HEK293 (cell line): ENCODE measurements around the gene TEAD2.

ENCODE experiments used
- CTCF ChIA-PET: fragments of 350-600 bp; formaldehyde crosslinking; extraction: SDS; loops from one replicate; lab custom pipeline; 2021; ENCODE audit warnings: antibody characterized with exemption; lab: Yijun Ruan, JAX
- POLR2A ChIA-PET: fragments of 300-600 bp; formaldehyde crosslinking; extraction: SDS; loops from one replicate; lab custom pipeline; 2020; ENCODE audit warnings: antibody characterized with exemption, inconsistent platforms; lab: Yijun Ruan, JAX
- H3K27ac ChIP-seq: fragments of 200-500 bp; sonication (Bioruptor generic); 2 replicates; pipeline ENCODE4 v1.5.1; 2014; ENCODE audit warnings: low read depth, low read length, control low read depth, inconsistent platforms; ENCODE audit errors: extremely low read depth
- H3K36me3 ChIP-seq, 2 experiments: fragments of 200-500 bp in 1 of 2; sonication (Bioruptor generic) in 1 of 2; 1 replicate in 1 of 2; 2 replicates in 1 of 2; pipeline ENCODE4 v1.5.1; 2014 to 2017; ENCODE audit warnings: inconsistent platforms in 2 of 2, low read length in 2 of 2; ENCODE audit not compliant: control insufficient read depth in 2 of 2, insufficient read depth in 1 of 2
- H3K4me1 ChIP-seq: fragments of 200-500 bp; sonication (Bioruptor generic); 2 replicates; pipeline ENCODE4 v1.5.1; 2014; ENCODE audit warnings: mild to moderate bottlenecking, low read length, inconsistent platforms; ENCODE audit not compliant: control insufficient read depth, insufficient read depth
- H3K4me3 ChIP-seq: 2 replicates; pipeline ENCODE4 v1.5.1; 2011; ENCODE audit warnings: low read depth, mild to moderate bottlenecking, control low read depth, low read length, moderate library complexity
- H3K9me3 ChIP-seq: fragments of 200-500 bp; sonication (Bioruptor generic); 2 replicates; pipeline ENCODE4 v1.5.1; 2014; ENCODE audit warnings: low read depth, low read length, inconsistent platforms; ENCODE audit not compliant: control insufficient read depth, insufficient read depth
- CTCF ChIP-seq: fragments of 450-650 bp; formaldehyde crosslinking; IDR thresholded peaks from 2 replicates; pipeline ENCODE4 v1.5.1; 2016; ENCODE audit warnings: missing biosample characterization, missing genetic modification characterization
- HOXC10 ChIP-seq: sonication (generic); formaldehyde crosslinking; IDR thresholded peaks from 2 replicates; pipeline ENCODE4 v1.8.1; 2023; ENCODE audit warnings: mild to moderate bottlenecking, missing genetic modification reagents
- SP2 ChIP-seq: fragments of 450-650 bp; formaldehyde crosslinking; IDR thresholded peaks from 2 replicates; pipeline ENCODE4 v1.5.1; 2016; ENCODE audit warnings: missing biosample characterization, missing genetic modification characterization
- WT1 ChIP-seq: fragments of 450-650 bp; formaldehyde crosslinking; IDR thresholded peaks from 2 replicates; pipeline ENCODE4 v1.5.1; 2016; ENCODE audit warnings: missing biosample characterization, missing genetic modification characterization
- ZBTB17 ChIP-seq: fragments of 450-650 bp; formaldehyde crosslinking; IDR thresholded peaks from 2 replicates; pipeline ENCODE4 v1.5.1; 2016; ENCODE audit warnings: missing biosample characterization, missing genetic modification characterization
- ZBTB20 ChIP-seq: fragments of 450-650 bp; formaldehyde crosslinking; IDR thresholded peaks from 2 replicates; pipeline ENCODE4 v1.5.1; 2016; ENCODE audit warnings: missing biosample characterization, missing genetic modification characterization
- ZNF341 ChIP-seq: fragments of 450-650 bp; formaldehyde crosslinking; IDR thresholded peaks from 2 replicates; pipeline ENCODE4; 2016; ENCODE audit warnings: low read depth, missing biosample characterization, missing genetic modification characterization
- ZNF366 ChIP-seq: fragments of 450-650 bp; formaldehyde crosslinking; conservative IDR thresholded peaks from 2 replicates; pipeline ENCODE4 v1.5.1; 2016; ENCODE audit warnings: missing biosample characterization, missing genetic modification characterization
- ZNF416 ChIP-seq: fragments of 450-650 bp; formaldehyde crosslinking; IDR thresholded peaks from 2 replicates; pipeline ENCODE4 v1.5.1; 2016; ENCODE audit warnings: missing biosample characterization, missing genetic modification characterization
- ZNF560 ChIP-seq: fragments of 450-650 bp; formaldehyde crosslinking; IDR thresholded peaks from 2 replicates; pipeline ENCODE4 v1.5.1; 2017; ENCODE audit warnings: missing biosample characterization, missing genetic modification characterization, borderline replicate concordance
- ZNF600 ChIP-seq: fragments of 450-650 bp; formaldehyde crosslinking; IDR thresholded peaks from 2 replicates; pipeline ENCODE4 v1.5.1; 2016; ENCODE audit warnings: missing biosample characterization, missing genetic modification characterization
- TF ChIP-seq, protein P1 (sequence below): fragments of 450-650 bp; formaldehyde crosslinking; conservative IDR thresholded peaks from 2 replicates; pipeline ENCODE4 v1.5.1; 2016; ENCODE audit warnings: low read depth, missing biosample characterization, missing genetic modification characterization

Gene TEAD2

DNA sequence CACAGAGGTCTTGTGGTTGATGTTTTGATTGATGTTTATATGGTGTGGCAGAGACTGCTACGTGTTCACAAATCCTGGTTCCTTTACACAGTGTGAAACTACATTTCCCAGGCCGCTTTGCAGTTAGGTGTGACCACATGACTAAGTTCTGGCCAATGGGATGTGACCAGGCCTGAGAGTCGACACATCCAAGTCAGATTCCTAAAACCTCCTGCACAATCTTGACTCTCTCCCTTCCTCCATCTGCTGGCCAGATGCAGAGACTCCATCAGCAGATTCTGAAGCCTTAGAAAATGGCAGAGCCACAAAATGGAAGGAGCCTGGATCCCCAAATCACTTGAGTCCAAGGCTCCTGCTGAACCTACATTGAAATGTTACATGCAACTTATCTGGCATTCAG is 14.4 kb downstream of the TEAD2 start:
- H3K4me3 ChIP-seq = no peak overlapping the region
- H3K4me1 ChIP-seq = no peaks in the 10 kb centered on the region
- no peak overlapping the region for H3K27ac ChIP-seq
- POLR2A ChIA-PET = interaction anchor here (1.5 kb wide), 1 partner anchor 14 kb away, joined by 4 read pairs; the partner anchor contains the start of gene TEAD2
- TF ChIP-seq CTCF (tag by site-specific recombination) = 0 out of 2 replicates have a peak, but pooled peaks have one; percentile 8
- TF ChIP-seq ZBTB17 = peak; percentile 82
- TF ChIP-seq ZNF341 (tag by site-specific recombination) = no peak
- H3K9me3 ChIP-seq = no peaks in the 10 kb centered on the region
- peaks cover 51 to 77% of the 10 kb centered on the region in 2 experiments for H3K36me3 ChIP-seq
- CTCF ChIA-PET = interaction anchor here (0.8 to 2.0 kb wide), 4 partner anchors 16 to 212 kb away, joined by 3 to 11 read pairs (median 4); no protein-coding TSS in a partner anchor

- no peaks in the 10 kb centered on the region for H3K9me3 ChIP-seq
- H3K4me1 ChIP-seq = no peaks in the 10 kb centered on the region
- H3K4me3 ChIP-seq = no peak overlapping the region
- H3K27ac ChIP-seq = no peak overlapping the region
- POLR2A ChIA-PET = no interaction called here
- CTCF ChIA-PET = interaction anchor here (0.6 to 2.0 kb wide), 3 partner anchors 16 to 50 kb away, joined by 3 to 11 read pairs (median 3); no protein-coding TSS in a partner anchor
- TF ChIP-seq ZNF560 (tag by site-specific recombination) (no peak), ZBTB20 (tag by site-specific recombination) (no peak), ZNF416 (no peak), HOXC10 (no peak)
- TF ChIP-seq, protein P1, sequence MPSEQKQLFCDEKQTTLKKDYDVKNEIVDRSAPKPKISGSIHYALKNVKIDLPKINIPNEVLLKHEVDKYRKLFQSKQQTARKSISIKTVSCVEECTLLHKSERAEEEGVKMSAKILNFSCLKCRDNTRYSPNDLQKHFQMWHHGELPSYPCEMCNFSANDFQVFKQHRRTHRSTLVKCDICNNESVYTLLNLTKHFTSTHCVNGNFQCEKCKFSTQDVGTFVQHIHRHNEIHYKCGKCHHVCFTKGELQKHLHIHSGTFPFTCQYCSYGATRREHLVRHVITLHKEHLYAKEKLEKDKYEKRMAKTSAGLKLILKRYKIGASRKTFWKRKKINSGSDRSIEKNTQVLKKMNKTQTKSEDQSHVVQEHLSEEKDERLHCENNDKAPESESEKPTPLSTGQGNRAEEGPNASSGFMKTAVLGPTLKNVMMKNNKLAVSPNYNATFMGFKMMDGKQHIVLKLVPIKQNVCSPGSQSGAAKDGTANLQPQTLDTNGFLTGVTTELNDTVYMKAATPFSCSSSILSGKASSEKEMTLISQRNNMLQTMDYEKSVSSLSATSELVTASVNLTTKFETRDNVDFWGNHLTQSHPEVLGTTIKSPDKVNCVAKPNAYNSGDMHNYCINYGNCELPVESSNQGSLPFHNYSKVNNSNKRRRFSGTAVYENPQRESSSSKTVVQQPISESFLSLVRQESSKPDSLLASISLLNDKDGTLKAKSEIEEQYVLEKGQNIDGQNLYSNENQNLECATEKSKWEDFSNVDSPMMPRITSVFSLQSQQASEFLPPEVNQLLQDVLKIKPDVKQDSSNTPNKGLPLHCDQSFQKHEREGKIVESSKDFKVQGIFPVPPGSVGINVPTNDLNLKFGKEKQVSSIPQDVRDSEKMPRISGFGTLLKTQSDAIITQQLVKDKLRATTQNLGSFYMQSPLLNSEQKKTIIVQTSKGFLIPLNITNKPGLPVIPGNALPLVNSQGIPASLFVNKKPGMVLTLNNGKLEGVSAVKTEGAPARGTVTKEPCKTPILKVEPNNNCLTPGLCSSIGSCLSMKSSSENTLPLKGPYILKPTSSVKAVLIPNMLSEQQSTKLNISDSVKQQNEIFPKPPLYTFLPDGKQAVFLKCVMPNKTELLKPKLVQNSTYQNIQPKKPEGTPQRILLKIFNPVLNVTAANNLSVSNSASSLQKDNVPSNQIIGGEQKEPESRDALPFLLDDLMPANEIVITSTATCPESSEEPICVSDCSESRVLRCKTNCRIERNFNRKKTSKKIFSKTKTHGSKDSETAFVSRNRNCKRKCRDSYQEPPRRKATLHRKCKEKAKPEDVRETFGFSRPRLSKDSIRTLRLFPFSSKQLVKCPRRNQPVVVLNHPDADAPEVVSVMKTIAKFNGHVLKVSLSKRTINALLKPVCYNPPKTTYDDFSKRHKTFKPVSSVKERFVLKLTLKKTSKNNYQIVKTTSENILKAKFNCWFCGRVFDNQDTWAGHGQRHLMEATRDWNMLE (tag by site-specific recombination) = no peak
- TF ChIP-seq, all 188 proteins: peak for 0
- H3K36me3 ChIP-seq = peaks cover 48 to 82% of the 10 kb centered on the region in 2 experiments
Observed at GRCh38 chr19:49347191-49347590, 15.0 kb downstream of the TEAD2 start.

- Histone ChIP-seq H3K27ac (no peak overlapping the region), H3K9me3 (no peaks in the 10 kb centered on the region), H3K4me1 (peaks cover 7% of the 10 kb centered on the region; the same call in 1 of the 2 replicates), H3K36me3 (peaks cover 29 to 79% of the 10 kb centered on the region in 2 experiments), H3K4me3 (no peak overlapping the region)
- ChIA-PET CTCF (interaction anchor here (0.9 to 1.2 kb wide), 2 partner anchors 44 to 77 kb away, joined by 3 to 10 read pairs; no protein-coding TSS in a partner anchor), POLR2A (no interaction called here)
- TF ChIP-seq SP2 (tag by site-specific recombination) (no peak), WT1 (0 out of 2 replicates have a peak, but pooled peaks have one; percentile 16), ZNF600 (tag by site-specific recombination) (peak; percentile 52; the same call in 1 of the 2 replicates), ZNF366 (peak; percentile 77)
Observed at GRCh38 chr19:49344505-49345423, 17.5 kb downstream of the TEAD2 start.
